ENCODE results near the gene LIF.

LIF gene

DNA sequence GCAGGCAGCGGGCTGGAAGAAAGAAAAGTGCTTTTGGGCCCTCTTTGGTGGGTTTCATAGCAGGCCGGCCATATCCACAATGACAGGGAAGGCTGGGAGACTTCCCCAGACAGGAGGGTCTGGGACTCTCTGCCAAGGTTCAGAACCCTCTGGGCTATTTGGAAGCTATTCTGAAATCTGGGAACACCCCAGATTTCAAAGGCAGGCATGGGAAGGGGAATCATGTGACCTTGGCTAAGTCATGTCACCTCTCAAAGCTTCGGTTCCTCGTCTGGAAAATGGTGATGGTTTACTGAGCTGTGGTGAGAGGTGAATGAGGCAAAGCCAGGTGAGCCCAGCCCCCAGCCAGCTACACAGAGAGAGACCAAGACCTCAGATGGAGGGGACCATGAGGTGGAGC, 38.1 kb upstream of the LIF start:
- DNase-seq (ENCODE audit: low read depth, low spot score) = no peak

DNA sequence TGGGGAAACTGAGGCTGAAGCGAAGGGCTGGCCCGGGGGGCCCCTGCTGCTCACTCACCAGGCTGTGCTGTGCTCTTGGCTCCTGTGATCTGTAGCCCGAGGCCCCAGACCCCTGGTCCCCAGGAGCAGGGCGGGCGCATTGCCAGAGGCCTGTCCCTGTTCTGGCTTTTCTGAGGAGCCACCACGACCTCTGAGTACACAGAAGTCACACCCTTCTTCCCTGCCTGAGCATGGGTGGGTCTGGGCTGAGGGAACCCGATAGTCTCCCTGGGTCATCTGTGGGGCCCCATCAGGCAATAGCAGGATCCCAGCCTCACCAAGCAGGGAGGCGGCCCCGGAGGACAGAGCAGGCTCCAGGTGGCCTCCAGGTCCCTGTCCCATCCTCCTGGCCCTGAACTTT, 37.6 kb upstream of the LIF start:
- no peak for DNase-seq (ENCODE audit: low read depth, low spot score)

DNA sequence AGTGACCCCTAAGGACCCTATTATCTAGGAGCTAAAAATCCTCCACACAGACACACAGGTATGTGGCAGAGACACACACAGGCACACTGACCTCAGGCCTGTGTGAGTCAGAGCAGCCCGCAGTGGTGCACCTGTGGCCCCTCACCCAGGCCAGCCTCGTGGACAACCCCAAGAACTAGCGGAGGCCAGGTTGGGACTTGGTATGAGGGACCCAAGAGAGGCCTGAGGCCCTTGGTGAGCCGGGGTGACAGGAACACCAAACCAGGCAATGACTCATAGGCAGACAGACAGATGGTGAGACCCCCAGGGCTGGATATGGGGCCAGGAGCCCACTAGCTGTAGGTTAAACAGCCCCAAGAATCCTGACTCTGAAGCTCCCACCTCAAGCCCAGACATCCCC, 36.8 kb upstream of the LIF start:
- no peak for DNase-seq (ENCODE audit: low read depth, low spot score)

DNA sequence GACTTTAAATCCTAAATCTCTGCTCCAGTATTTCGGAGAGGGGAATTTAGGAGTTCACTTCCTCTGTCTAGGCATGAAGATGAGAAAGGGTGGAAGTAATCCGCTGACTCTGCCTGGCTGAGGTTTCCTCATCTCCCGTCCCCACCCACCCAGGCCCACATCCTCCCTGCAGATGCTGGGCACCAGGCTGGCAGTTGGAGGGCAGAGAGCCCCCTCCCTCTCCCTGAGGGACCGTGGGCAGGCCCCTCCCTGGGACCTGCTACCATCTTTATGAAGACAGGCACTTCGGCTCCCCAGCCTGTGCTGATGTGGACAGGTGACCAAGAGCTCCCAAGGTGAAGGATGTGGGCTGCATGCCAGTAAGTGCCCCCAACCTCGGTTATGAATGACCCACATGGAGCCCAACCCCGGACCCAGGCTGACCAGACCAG, 36.1 kb upstream of the LIF start:
- DNase-seq (ENCODE audit: low read depth, low spot score) = no peak

DNA sequence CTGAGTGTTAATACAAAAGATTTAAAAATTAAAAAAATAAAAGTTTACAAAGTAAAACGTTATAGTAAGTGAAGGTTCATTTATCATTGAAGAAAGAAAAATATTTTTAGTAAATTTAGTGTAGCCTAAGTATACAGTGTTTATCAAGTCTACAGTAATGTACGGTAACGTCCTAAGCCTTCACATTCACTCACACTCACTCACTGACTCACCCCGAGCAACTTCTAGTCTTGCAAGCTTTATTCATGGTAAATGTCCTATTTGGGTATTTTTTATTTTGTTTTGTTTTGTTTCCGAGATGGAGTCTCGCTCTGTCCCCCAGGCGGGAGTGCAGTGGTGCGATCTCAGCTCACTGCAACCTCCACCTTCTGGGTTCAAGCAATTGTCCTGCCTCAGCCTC, 33.9 kb upstream of the LIF start:
- no peak for DNase-seq (ENCODE audit: low read depth, low spot score)

DNA sequence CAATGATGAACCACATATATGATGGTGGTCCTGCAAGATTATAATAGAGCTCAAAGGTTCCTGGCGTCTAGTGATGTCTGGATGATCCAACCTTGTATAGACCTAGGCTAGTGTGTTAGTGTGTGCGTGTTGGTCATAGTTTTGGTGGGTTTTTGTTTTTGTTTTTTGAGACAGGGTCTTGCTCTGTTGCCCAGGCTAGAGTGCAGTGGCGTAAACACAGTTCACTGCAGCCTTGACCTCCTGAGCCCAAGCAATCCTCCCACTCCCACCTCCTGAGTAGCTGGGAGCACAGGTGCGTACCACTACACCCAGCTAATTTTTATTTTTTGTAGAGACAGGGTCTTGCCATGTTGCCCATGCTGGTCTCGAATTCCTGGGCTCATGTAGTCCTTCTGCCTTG, 33.4 kb upstream of the LIF start:
- DNase-seq (ENCODE audit: low read depth, low spot score) = no peak

DNA sequence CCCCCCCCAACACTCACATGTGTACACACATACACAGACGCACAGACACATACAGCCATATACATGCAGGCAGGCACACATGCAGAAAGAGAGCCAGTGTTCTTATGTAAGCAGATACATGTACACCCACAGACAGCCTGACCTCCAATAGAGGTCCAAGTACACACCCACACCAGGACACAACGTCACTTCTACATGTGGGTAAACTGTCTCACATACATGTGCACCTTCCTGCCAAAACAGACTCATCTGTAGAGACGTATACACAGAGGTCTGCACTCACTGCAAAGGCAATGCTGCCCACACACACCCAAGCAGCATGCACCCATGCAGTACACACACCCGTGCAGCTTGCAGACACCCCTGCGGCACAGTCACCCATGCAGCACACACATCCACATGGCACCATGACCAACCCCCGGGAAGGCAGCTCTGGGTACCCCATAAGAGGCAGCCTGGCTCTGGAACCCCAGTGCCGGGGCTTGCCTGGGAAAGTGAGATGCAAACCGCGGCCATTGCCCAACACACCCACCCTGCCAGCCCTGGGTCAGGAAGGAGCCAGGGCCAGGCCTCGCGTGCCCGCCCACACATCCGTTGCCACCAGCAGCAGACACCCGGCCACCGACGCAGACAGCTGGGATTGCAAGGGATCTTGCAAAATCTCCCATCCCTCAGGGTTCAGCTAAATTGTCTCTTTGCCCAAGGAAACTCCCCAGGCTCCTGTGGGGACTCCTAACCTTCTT, 32.7 kb upstream of the LIF start:
- DNase-seq (ENCODE audit: low read depth, low spot score) = no peak

DNA sequence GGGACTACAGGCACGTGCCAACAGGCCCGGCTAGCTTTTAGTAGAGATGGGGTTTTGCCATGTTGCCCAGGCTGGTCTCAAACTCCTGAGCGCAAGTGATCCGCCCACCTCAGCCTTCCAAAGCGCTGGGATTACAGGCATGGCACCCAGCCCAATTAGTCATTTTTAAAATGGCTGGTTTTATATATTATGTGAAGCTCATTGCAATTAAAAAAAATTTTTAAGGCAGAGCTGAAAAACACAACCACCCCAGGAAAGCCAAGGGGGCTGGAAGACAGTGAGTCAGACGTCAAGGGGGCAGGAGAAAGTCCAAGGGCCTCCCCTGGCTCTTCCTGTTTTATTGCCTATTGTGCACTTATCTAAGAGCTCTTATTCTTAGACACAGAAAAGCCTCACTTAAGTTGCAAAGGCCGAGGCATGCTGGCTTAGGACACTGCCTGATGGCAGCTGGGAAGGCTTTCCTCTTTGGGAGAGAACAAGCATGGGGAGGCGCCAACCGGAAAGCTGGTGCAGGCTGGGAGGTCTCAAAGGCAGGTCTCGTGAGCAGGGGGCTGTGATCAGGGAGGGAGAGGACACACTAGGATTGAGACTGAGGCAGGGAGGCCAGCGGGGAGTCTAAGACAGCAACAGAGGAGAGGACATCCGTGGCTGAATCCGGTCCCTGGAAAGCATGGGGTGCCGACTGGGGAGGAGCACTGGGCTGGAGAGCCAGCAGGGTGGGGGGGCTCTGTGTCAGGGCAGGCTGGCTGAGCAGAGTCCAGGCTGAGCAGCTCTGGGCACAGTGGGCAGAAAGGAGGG, 31.2 kb upstream of the LIF start:
- DNase-seq (ENCODE audit: low read depth, low spot score) = peak; percentile 64

DNA sequence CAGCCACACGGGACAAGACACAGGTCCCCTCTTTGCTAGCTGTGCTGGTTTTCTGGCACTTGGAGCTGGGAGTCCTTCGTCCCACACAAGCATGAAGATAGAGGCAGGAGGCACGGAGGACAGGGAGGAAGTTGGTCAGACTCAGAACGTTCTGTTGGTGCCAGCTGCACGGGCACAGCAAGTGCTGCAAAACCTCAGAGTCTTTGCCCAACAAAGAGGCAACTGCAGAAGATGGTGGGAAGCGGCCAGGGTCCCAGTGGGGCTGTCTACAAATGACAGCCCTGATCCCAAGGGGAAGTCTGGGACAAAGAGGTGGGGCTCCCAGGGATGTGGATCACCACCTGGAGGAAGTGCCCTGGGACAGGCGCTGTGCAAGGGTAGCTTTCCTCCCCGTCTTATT, 29.5 kb upstream of the LIF start:
- DNase-seq (ENCODE audit: low read depth, low spot score) = no peak

DNA sequence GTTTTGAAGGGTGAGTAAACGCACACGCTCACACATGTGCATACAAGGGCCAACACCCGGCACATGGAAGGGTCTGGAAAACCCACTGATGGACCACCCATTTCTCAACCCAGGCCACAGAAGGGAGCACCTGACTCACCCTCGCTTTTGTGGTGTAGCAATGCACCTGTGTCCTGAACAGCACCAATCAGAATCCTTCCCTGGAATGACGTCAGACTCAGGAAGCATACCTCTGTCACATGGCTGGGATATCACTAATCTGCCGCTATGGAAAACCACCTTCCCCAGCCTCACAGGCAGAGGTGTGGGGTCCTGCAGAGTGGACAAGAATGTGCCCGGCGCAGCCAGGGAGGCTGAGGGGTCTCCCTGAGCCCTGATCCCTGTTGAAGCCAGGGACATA, 29.1 kb upstream of the LIF start:
- DNase-seq (ENCODE audit: low read depth, low spot score) = no peak

DNA sequence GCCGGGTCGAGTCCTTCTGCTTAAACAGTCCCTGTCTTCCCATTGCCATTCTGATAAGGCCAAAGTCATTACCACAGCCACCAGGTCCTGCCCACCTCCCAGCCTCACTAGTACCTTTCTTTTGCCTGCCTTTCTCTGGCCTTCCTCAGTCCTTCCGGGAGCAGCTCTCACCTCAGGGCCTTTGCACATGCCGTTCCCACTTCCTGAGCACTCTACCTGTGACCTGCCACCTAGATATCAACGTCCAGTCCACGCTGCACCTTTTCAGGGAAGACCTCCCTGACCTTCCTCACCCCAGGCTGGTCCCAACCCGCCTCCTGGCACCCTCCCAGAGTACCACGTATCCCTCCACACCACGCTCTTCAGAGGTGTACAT, 27.9 kb upstream of the LIF start:
- no peak for DNase-seq (ENCODE audit: low read depth, low spot score)

DNA sequence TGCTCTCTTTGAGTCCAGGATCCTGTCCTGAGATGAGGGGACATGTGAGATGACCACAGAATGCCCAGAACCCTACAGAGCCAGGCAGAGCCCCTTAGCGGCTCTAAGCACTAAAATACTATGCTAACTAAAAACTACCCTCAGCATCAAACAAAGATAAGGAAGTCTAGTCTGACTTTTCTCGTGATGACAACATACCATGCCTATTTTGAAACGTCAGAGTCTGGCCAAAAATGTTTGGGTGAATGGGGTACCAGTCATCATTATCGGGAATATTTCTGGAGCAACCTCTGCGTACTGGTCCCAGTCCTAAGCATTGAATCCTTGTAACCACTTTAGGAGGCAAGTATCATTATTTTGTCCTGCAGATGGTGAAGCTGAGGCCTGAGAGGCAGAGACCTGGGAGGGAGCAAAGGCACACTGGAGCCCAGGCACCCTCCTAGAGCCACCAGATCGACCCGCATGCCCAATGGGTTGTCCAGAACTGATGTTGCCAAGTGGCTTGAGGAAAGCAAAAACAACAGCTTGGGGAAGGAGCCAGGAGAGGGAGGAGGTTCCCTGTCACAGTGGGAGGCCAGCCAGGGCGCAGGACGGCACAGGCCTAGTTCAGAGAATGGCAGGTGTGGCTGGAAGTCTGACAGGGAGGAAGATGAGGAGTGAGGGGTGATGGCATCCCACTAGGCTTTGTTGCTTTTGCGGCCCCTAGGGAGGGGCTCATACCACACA, 27.3 kb upstream of the LIF start:
- DNase-seq (ENCODE audit: low read depth, low spot score) = no peak

DNA sequence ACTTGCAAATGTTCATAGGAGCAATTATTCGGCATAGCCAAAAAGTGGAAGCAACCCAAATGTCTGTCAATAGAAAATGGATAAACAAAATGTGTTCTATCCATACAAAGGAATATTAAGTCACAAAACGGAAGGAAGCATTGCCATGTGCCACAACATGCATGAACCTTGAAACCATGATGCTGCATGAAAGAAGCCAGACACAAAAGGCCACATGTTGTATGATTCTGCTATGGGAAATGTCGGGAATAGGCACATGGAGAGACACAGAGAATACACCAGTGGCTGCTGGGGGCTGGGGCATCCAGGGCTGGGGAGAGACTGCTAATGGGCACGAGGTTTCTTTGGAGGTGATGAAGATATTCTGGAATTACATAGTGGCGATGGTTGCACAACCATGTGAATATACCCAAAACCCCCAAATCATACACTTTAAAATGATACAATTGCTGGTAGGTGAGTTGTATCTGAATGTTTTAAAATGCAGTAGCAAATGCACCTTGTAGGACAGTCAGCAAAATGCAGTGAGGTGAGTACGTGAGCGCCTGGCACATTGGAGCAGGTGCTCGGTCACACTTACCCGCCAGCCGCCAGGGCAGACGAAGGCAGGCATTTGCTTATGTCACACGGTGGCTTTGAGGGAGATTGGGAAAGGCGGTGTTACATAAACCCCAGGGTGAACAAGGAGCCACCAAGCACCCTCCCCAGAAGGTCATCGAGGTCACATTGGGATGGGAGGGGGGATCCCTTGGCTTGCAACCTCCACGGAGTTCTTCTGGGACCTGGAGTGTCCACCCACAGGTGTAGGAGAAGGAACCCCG, 26.4 kb upstream of the LIF start:
- no peak for DNase-seq (ENCODE audit: low read depth, low spot score)

DNA sequence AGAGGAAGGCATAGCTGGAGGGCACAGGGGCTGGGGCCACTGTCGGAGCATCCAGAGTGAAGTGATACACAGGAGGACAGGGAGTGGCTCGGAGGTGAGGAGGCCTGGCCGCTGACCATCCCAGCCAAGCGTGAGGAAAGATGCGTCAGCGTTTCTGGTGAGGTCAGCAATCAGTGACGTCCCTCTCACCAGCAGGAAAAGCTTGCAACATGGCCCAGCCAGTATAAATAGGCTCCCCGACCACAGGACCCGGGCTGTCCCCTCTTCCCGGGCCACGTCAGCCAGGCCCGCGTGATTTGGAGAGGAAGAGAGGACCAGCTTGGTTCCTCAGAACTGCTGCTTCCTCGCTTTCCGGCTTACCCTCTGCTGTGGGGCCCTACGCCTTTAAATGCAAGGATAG, 24.3 kb upstream of the LIF start:
- peak; percentile 24 for DNase-seq (ENCODE audit: low read depth, low spot score)

DNA sequence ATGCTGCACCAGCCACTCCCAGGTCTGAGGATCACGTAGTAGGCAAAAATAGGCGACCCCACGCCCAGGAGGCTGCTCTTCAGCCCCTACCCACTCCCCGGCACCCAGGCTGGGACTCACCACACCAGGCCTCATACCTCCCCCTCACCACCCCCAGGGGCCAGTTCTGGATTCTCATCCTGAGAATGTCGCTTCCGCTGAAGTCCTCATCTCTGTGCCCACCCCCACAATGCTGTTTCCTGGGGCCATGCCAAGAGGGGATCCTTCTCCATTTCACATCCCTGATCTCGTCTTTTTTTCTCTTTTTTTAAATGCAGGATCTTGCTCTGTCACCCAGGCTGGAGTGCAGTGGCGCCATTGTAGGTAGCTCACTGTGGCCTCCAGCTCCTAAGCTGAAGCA, 21.8 kb upstream of the LIF start:
- DNase-seq (ENCODE audit: low read depth, low spot score) = no peak

DNA sequence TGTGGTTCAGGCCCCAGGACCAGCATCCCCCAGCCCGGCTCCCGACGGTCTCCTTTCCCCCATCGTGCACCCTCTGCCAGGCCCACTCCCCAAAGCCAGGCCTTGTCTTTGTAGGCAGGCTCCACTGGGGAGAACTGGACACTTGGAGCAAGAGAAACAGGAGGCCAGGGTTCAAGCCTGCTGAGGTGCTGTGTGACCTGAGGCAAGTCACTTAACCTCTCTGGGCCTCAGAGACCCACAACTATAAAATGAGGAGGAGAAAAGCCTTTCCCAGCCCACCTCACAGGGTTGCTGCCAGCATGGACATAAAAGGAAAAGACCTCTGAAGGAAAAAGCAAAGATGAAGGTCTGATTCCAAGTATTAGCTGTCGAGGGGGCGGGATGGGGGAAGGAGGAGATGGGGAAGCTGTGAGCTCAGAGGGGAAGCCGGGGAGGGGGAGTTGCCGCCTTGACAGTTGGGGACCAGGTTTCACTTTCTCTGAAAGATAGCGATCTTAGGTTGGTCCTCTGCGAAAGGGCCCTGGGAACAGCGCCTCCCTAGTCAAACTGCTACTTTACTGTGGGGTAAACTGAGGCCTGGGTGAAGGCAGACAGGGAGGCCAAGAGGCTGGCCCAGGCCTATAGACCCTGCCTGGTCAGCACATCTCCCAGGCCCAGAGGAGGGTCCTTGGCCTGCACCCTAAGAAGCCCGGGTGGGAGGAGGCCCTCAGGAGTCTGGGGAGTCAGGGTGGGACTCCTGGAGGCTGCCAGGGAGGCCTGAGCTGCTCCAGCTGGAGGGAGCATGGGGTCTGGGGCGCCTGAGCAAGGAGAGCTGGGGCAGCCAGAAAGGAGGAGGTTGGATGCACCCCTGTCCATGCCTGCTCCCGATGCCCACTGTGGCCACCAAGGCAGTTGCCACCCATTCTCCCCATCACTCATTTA, 21.1 kb upstream of the LIF start:
- no peak for DNase-seq (ENCODE audit: low read depth, low spot score)

DNA sequence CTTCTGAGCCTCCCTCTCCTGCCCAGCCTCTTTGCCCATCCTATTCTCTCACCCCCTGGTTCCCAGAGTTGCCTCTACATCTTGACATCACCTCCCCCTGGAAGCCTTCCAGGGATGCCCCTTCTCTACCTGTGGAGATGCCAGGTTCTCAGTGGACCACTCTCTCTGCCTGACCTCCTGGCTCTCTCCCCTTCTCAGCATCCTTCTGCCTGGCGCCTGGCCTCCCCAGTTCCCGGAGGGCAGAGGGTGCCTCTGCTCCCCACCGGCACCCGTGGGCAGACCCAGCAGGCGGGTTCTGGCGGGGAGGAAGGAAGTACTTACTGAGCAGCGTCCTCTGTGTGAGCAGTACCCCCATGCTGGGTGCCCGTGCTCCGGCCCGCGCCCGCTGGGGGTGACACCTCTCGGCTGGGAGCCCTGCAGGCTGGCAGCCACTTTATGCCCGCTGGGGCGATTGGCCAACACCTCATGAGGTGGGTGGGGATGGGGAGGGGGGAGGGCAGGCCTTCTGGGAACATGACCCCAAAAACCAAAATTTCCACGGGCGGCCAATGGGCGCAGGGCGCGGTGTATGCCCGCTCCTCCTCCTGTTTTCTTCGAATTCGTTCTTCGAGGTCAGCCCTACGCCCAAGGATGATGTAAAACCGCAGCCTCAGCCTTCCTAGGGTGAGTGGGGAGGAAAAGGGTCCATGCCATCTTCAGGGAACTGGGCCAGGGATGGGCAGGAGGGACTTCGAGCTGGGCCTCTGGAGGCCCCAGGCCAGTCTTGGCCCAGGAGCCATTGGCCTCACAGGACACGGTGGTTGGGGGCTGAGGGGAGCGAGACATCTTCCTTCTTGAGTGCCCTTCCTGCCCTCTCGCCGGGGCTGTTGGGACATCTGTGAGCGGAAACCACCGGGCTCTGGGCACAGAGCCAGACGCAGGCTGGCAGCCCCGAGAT, 20.2 kb upstream of the LIF start, which contains the start of gene OSM:
Gene OSM, minus strand, starts transcription at position 407 of the 937 bp plus-strand sequence. Its CDS starts 52 bp downstream, at position 355.
- no peak for DNase-seq (ENCODE audit: low read depth, low spot score)

DNA sequence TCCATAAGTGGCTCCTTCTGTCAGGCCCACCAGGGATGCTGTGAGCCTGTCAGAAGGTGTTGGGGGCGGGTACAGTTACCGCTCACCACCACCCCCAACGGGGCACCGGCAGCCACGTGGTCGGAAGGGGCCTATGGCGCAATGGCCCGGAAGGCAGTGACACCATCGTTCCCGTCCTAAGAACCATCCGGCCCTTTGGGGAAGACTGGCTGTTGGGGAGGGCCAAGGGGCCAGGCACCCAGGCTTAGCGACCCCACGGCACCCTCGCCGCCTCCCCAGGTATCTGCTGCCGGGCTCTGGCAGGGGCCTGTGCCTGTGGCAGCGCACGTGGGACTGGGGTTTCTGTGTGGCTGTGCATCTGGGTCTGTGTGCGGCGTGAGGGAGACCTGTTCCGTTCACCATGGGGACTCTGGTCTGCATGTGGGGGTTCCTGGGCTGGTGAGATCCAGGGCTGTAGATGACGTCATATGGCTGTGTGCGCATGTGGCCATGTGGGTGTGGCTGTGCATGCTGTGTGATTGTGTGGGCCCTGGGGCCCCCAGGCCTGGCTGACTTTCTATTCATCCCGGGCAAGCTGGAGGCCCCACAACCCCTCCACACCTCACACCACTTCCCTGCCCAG, 19.4 kb upstream of the LIF start:
- DNase-seq (ENCODE audit: low read depth, low spot score) = no peak

DNA sequence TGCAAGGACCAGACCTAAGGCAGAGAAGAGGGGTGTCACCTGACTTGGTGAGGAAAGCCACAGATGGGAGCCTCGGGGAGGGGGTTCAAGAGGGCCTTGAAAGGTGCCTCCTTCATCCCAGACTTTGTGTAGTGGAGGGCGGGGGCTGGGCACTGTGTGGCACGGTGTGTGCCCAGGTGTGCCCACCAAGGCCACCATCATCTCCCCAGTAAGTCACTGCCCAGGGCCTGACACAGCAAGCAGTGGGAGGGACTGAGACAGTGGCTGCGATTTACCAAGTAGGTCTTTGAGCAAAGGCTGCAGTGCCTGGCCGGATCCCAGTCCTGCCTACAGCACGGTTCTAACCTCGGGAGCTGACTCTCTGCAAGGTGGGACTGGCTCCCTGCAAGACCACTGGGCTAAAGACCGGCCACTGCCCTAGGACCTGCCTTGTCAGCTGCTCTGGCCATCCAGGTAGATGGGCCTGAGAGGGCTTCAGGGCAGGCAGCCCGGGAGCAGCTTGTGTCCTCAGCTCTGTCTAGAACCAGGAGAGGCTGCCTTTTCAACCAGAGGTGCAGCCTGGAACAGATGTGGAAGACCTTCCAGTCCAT, 18.7 kb upstream of the LIF start:
- no peak for DNase-seq (ENCODE audit: low read depth, low spot score)
